GM23248 (cell line): ENCODE results near the gene GALNT17.

Experiments used
- EZH2 ChIP-seq: fragments of 200-600 bp; sonication (generic); IDR thresholded peaks from 2 replicates; pipeline ENCODE4 v1.6.1; 2018; ENCODE audit warnings: antibody characterized with exemption, mild to moderate bottlenecking; ENCODE audit not compliant: insufficient read depth, poor library complexity, severe bottlenecking
- EZH2phosphoT487 ChIP-seq: fragments of 200-600 bp; sonication (generic); IDR thresholded peaks from 2 replicates; pipeline ENCODE4 v1.6.1; 2018; ENCODE audit warnings: antibody characterized with exemption, moderate library complexity, mild to moderate bottlenecking, low read depth; ENCODE audit not compliant: insufficient read depth

DNA sequence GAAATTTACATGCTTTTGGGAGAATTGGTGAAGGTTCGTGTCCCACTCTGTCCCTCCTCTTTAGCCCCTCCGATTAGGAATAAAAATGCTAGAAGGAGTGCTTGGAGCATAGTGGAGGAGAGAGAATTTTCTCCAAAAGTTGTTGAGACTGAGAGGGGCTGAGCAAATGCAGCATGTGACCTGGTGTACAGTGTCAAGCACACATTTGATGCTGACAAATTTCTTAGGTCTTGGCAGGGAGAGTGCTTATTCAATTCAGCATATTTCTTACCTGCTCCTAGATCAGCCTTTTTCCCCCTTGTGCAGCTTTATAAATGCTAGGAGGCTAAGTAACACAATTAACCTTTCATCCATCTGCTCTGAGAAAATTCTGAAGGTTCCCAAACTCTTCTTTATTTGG, 189.0 kb downstream of the GALNT17 start:
- TF ChIP-seq EZH2phosphoT487 (no peak), EZH2 (no peak)
